H1 (cell line): ENCODE measurements around the gene PTPRD. TPM values are rescaled to one million over a fixed set of nuclear protein-coding genes. Genes with fewer than 3 reads are reported as not detected.

ENCODE experiments used
- CTCF ChIA-PET: fragments of 300-600 bp; sonication (Branson Sonifier 250); formaldehyde crosslinking; loops from one replicate; lab custom pipeline; 2021; ENCODE audit not compliant: partially characterized antibody; lab: Charles Lee
- POLR2A ChIA-PET: fragments of 300-600 bp; sonication (Branson Sonifier 250); formaldehyde crosslinking; loops from one replicate; lab custom pipeline; 2021; ENCODE audit warnings: inconsistent platforms; ENCODE audit not compliant: partially characterized antibody; lab: Charles Lee
- DNase-seq, 2 experiments: peaks; one replicate each; pipeline versions ENCODE4 v3.0.0 to v3.0.0-alpha.2; 2010 to 2022; ENCODE audit warnings: low spot score in 2 of 2, low read depth in 1 of 2, mixed read lengths in 1 of 2
- FAIRE-seq: peaks from 2 replicates; lab custom pipeline; 2011; peaks lifted over from hg19 to GRCh38; lab: Jason Lieb, UNC
- H2AFZ ChIP-seq: 2 replicates; pipeline ENCODE4 v1.8.1; 2012; ENCODE audit warnings: low read length, inconsistent platforms
- H2AK5ac ChIP-seq: 2 replicates; pipeline ENCODE4 v1.6.1; 2013; ENCODE audit warnings: low read depth, low read length
- H2BK120ac ChIP-seq: replicated peaks from 2 replicates; pipeline ENCODE3; 2013; ENCODE audit warnings: low read depth, low read length, inconsistent platforms
- H2BK12ac ChIP-seq: 2 replicates; pipeline ENCODE4 v1.6.1; 2013; ENCODE audit warnings: low read depth, low read length
- H2BK15ac ChIP-seq: 2 replicates; pipeline ENCODE4 v1.6.1; 2013; ENCODE audit warnings: low read length
- H2BK20ac ChIP-seq: 2 replicates; pipeline ENCODE4 v1.6.1; 2013; ENCODE audit warnings: low read length
- H2BK5ac ChIP-seq: 2 replicates; pipeline ENCODE4 v1.6.1; 2013; ENCODE audit warnings: low read depth, low read length
- H3K14ac ChIP-seq: 2 replicates; pipeline ENCODE4 v1.6.1; 2013; ENCODE audit warnings: inconsistent platforms; ENCODE audit not compliant: insufficient read length
- H3K18ac ChIP-seq: 2 replicates; pipeline ENCODE4 v1.6.1; 2013; ENCODE audit warnings: low read length; ENCODE audit errors: extremely low read depth
- H3K23ac ChIP-seq: 2 replicates; pipeline ENCODE4 v1.6.1; 2013; ENCODE audit warnings: inconsistent platforms; ENCODE audit not compliant: insufficient read length
- H3K23me2 ChIP-seq: 2 replicates; pipeline ENCODE4 v1.6.1; 2013; ENCODE audit warnings: low read depth, low read length
- H3K27ac ChIP-seq: 2 replicates; pipeline ENCODE4 v1.6.1; 2011; ENCODE audit warnings: low read depth, low read length, inconsistent platforms
- H3K27me3 ChIP-seq, 4 experiments: replicated peaks in 1 of 4; 1 replicate in 1 of 4; 2 replicates in 3 of 4; pipeline versions ENCODE4 v1.6.1 to v1.8.1; 2011 to 2013; ENCODE audit warnings: low read length in 3 of 4, mild to moderate bottlenecking in 3 of 4, inconsistent platforms in 2 of 4, mixed read lengths in 2 of 4, moderate library complexity in 1 of 4; ENCODE audit not compliant: control insufficient read depth in 3 of 4, insufficient read depth in 3 of 4; ENCODE audit errors: extremely low read depth in 1 of 4
- H3K36me3 ChIP-seq, 4 experiments: 2 replicates each; pipeline versions ENCODE4 v1.6.1 to v1.8.1; 2011 to 2013; ENCODE audit warnings: mild to moderate bottlenecking in 4 of 4, low read length in 3 of 4, moderate library complexity in 2 of 4, control low read depth in 1 of 4, inconsistent platforms in 1 of 4; ENCODE audit not compliant: insufficient read depth in 4 of 4, control insufficient read depth in 2 of 4
- H3K4ac ChIP-seq: replicated peaks from 2 replicates; pipeline ENCODE3; 2013; ENCODE audit warnings: low read length, low read depth, mixed read lengths, inconsistent platforms; ENCODE audit not compliant: insufficient read length
- H3K4me1 ChIP-seq, 4 experiments: replicated peaks in 1 of 4; 1 replicate in 1 of 4; 2 replicates in 3 of 4; pipeline versions ENCODE4 v1.6.1 to v1.8.1; 2011 to 2013; ENCODE audit warnings: low read length in 3 of 4, inconsistent platforms in 2 of 4, mixed read lengths in 1 of 4; ENCODE audit not compliant: insufficient read depth in 4 of 4, control insufficient read depth in 3 of 4
- H3K4me2 ChIP-seq, 2 experiments: 2 replicates each; pipeline versions ENCODE4 v1.6.1 to v1.8.1; 2011 to 2013; ENCODE audit warnings: low read depth in 2 of 2, low read length in 2 of 2, control low read depth in 1 of 2, inconsistent platforms in 1 of 2, mild to moderate bottlenecking in 1 of 2; ENCODE audit not compliant: insufficient read depth in 1 of 2
- H3K4me3 ChIP-seq, 4 experiments: fragments of 200-600, 300-600 bp in 1 of 4; sonication (generic), shearing (Covaris generic), sonication (Bioruptor Twin) in 1 of 4; 2 replicates each; pipeline versions ENCODE4 v1.5.1 to v1.8.1; 2011 to 2016; ENCODE audit warnings: low read length in 4 of 4, low read depth in 3 of 4, control low read depth in 2 of 4, inconsistent platforms in 2 of 4, mild to moderate bottlenecking in 2 of 4, mixed read lengths in 1 of 4, moderate library complexity in 1 of 4; ENCODE audit not compliant: insufficient read depth in 2 of 4; ENCODE audit errors: extremely low read depth in 1 of 4
- H3K56ac ChIP-seq: replicated peaks from 2 replicates; pipeline ENCODE3; 2013; ENCODE audit warnings: low read depth, mild to moderate bottlenecking, mixed read lengths, low read length, inconsistent platforms; ENCODE audit not compliant: insufficient read length
- H3K79me1 ChIP-seq: 2 replicates; pipeline ENCODE4 v1.6.1; 2013; ENCODE audit warnings: low read depth, low read length, control low read depth
- H3K79me2 ChIP-seq, 2 experiments: 2 replicates each; pipeline versions ENCODE4 v1.6.1 to v1.8.1; 2012 to 2013; ENCODE audit warnings: low read length in 2 of 2, mild to moderate bottlenecking in 2 of 2, inconsistent platforms in 1 of 2; ENCODE audit not compliant: insufficient read depth in 2 of 2, control insufficient read depth in 1 of 2
- H3K9ac ChIP-seq, 4 experiments: replicated peaks in 1 of 4; 1 replicate in 1 of 4; 2 replicates in 3 of 4; pipeline versions ENCODE4 v1.6.1 to v1.8.1; 2011 to 2013; ENCODE audit warnings: low read depth in 3 of 4, low read length in 3 of 4, control low read depth in 2 of 4, mild to moderate bottlenecking in 2 of 4, moderate library complexity in 2 of 4, inconsistent platforms in 1 of 4; ENCODE audit errors: extremely low read depth in 1 of 4
- H3K9me3 ChIP-seq, 2 experiments: 2 replicates each; pipeline versions ENCODE4 v1.6.1 to v1.8.1; 2012 to 2013; ENCODE audit warnings: mild to moderate bottlenecking in 2 of 2, moderate library complexity in 2 of 2, control low read depth in 1 of 2, inconsistent platforms in 1 of 2, low read depth in 1 of 2, low read length in 1 of 2, mixed read lengths in 1 of 2; ENCODE audit not compliant: insufficient read depth in 2 of 2
- H4K20me1 ChIP-seq, 2 experiments: replicated peaks in 1 of 2; 2 replicates each; pipeline versions ENCODE3 to v1.8.1; 2011 to 2013; ENCODE audit warnings: inconsistent platforms in 2 of 2, low read length in 2 of 2, mild to moderate bottlenecking in 1 of 2; ENCODE audit not compliant: insufficient read depth in 2 of 2, control insufficient read depth in 1 of 2
- H4K5ac ChIP-seq: 2 replicates; pipeline ENCODE4 v1.6.1; 2013; ENCODE audit warnings: low read length, low read depth, mixed read lengths, inconsistent platforms; ENCODE audit not compliant: insufficient read length
- H4K8ac ChIP-seq: 2 replicates; pipeline ENCODE4 v1.8.0; 2013; ENCODE audit warnings: mild to moderate bottlenecking, moderate library complexity, low read length, inconsistent platforms; ENCODE audit not compliant: insufficient read depth; ENCODE audit errors: extremely low read depth
- H4K91ac ChIP-seq: replicated peaks from 2 replicates; pipeline ENCODE3; 2013; ENCODE audit warnings: low read length, mixed read lengths, inconsistent platforms; ENCODE audit not compliant: insufficient read length
- CEBPB ChIP-seq: IDR thresholded peaks from 2 replicates; pipeline ENCODE4 v1.6.1; 2012; ENCODE audit warnings: low read depth, low read length
- CHD2 ChIP-seq: IDR thresholded peaks from 2 replicates; pipeline ENCODE4 v1.6.1; 2012; ENCODE audit warnings: low read length, improper control_type of control experiment
- CTCF ChIP-seq, 3 experiments: IDR thresholded peaks; 1 replicate in 2 of 3; 2 replicates in 1 of 3; pipeline versions ENCODE4 v1.5.1 to v1.6.1; 2011; ENCODE audit warnings: low read length in 3 of 3, mild to moderate bottlenecking in 3 of 3, inconsistent platforms in 2 of 3, low read depth in 1 of 3, moderate library complexity in 1 of 3; ENCODE audit not compliant: insufficient read depth in 1 of 3; ENCODE audit errors: control extremely low read depth in 1 of 3
- EZH2 ChIP-seq: fragments of 200-600 bp; sonication (generic); IDR thresholded peaks from 2 replicates; pipeline ENCODE4 v1.7.1; 2012; ENCODE audit warnings: low read depth, mild to moderate bottlenecking, moderate library complexity, low read length, inconsistent platforms; ENCODE audit not compliant: severe bottlenecking
- POLR2AphosphoS5 ChIP-seq: IDR thresholded peaks from 2 replicates; pipeline ENCODE4 v1.6.1; 2011; ENCODE audit warnings: low read depth, low read length
- POU5F1 ChIP-seq: IDR thresholded peaks from 2 replicates; pipeline ENCODE4 v1.6.1; 2011; ENCODE audit warnings: low read depth, mild to moderate bottlenecking, low read length, moderate library complexity
- TEAD4 ChIP-seq: IDR thresholded peaks from 2 replicates; pipeline ENCODE4 v1.6.1; 2012; ENCODE audit warnings: low read depth, low read length, inconsistent platforms, mixed read lengths
- WGBS, 2 experiments: shearing (Covaris generic) in 1 of 2; methylation state at CpG; one replicate each; pipeline versions ENCODE4 v1.1.6 to v1.1.7; 2013 to 2015; ENCODE audit warnings: low lambda C conversion rate in 2 of 2, mixed read lengths in 2 of 2, inconsistent platforms in 1 of 2, low coverage in 1 of 2, missing lambda C conversion rate in 1 of 2; ENCODE audit not compliant: insufficient replicate concordance in 2 of 2, insufficient coverage in 1 of 2, insufficient read length in 1 of 2; ENCODE audit errors: extremely low coverage in 1 of 2, missing lambda C conversion rate in 1 of 2; 5-methylcytosine and 5-hydroxymethylcytosine counted together
- polyA plus RNA-seq, 7 experiments: library from polyadenylated mRNA; depleted of rRNA in 3 of 7; stranded (reverse) in 5 of 7; unstranded in 2 of 7; fragments of >200 nt in 5 of 7; fragments of 200-250 nt in 2 of 7; gene quantifications; 1 replicate in 5 of 7; 2 replicates in 1 of 7; 4 replicates in 1 of 7; pipeline versions ENCODE4 v1.2.1 to v1.2.3, GENCODE V29; 2011 to 2013; ENCODE audit warnings: missing spikeins in 2 of 7, mixed read lengths in 2 of 7
- total RNA-seq: library from RNA; stranded (reverse); fragmentation: NEBNext Ultra II Directional; extraction: Animal tissue kit (Norgen Biotek cat#: 25700); gene quantifications from 2 replicates; pipeline ENCODE4 v1.2.1, GENCODE V29; 2021

Gene PTPRD
- total and polyA plus RNA-seq, 2 of the 8 experiments (the other 6 are each of a cell fraction or from before 2014, with no cell fraction given), result 17.2 to 77.0 TPM

DNA sequence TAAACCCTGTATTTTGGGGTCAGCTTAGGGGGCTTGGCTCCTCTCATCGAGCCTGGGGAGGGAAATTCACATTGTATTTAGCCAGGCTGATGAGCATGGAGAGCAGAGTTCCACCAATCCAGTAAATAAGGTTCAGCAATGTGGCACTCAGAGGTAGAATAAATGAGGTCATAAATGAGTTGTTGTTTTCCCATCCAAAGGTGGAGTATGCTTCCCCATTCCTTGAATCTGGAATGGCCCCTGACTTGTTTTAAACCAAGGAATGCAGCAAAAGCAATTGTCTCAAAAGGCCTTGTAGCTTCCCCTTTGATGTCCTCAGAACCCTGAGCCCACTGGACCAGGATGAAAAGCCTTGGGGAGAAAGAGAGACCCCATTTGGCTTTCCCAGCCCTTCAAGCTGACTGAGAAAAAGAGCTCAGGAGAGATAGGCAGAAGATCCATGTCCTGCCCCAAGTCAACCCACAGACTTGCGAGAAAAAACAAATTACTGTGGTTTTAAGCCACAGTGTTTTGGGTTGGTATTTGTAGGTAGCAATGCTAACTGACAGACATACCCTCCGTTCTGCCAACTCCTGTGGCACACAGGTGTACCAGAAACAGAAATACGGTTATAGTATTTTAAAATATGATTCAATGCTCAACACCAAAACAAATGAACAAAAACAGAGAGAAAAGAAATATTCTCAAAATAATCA is 2247.2 kb downstream of the PTPRD start:
- no peak overlapping the region for H3K4me2 ChIP-seq
- H2BK120ac ChIP-seq, result no peak overlapping the region
- TF ChIP-seq CEBPB (no peak), CTCF (IDR thresholded peaks at IDR 0.05; ENCODE audit: control extremely low read depth in 1 of 3, insufficient read depth in 1 of 3, low read depth in 1 of 3, low read length in 3 of 3) (no peak), TEAD4 (no peak), POU5F1 (no peak), POLR2AphosphoS5 (no peak), EZH2 (no peak), CHD2 (no peak)
- TF ChIP-seq, all 59 proteins: peak for 0
- Histone ChIP-seq H4K91ac (no peak overlapping the region), H3K36me3 (no peaks in the 10 kb centered on the region), H3K4me3 (no peak overlapping the region), H4K20me1 (no peaks in the 10 kb centered on the region), H3K56ac (no peak overlapping the region), H4K8ac (no peak overlapping the region), H3K27ac (no peak overlapping the region), H3K79me1 (no peaks in the 10 kb centered on the region), H4K5ac (no peak overlapping the region), H3K23me2 (no peaks in the 10 kb centered on the region), H3K4me1 (no peaks in the 10 kb centered on the region), H2BK12ac (no peak overlapping the region), H3K18ac (no peak overlapping the region), H3K14ac (no peak overlapping the region), H3K79me2 (no peaks in the 10 kb centered on the region), H3K4ac (no peak overlapping the region), H3K9ac (no peak overlapping the region), H2AK5ac (no peak overlapping the region), H2AFZ (no peak overlapping the region), H3K9me3 (no peaks in the 10 kb centered on the region), H2BK20ac (no peak overlapping the region), H2BK15ac (no peak overlapping the region), H2BK5ac (no peak overlapping the region), H3K27me3 (no peaks in the 10 kb centered on the region), H3K23ac (no peak overlapping the region)
- ChIA-PET POLR2A (interaction anchor here (0.6 to 1.1 kb wide), 2 partner anchors 9 to 131 kb away, joined by 3 read pairs; no protein-coding TSS in a partner anchor), CTCF (no interaction called here)
- DNase-seq, result no peak
- FAIRE-seq, result no peak
- 89% methylated on average over 4 of the region's 4 CpGs; no CpG with 5 or more reads in 1 of the 2 experiments for WGBS, 2 experiments
